ENCODE data around the gene ETV4. TPM values are rescaled to one million over a fixed set of nuclear protein-coding genes. Genes with fewer than 3 reads are reported as not detected.
A peak's percentile ranks its signal among the peaks of the same experiment; 100 is the strongest.

Gene ETV4
- total RNA-seq = 0.65 TPM

DNA sequence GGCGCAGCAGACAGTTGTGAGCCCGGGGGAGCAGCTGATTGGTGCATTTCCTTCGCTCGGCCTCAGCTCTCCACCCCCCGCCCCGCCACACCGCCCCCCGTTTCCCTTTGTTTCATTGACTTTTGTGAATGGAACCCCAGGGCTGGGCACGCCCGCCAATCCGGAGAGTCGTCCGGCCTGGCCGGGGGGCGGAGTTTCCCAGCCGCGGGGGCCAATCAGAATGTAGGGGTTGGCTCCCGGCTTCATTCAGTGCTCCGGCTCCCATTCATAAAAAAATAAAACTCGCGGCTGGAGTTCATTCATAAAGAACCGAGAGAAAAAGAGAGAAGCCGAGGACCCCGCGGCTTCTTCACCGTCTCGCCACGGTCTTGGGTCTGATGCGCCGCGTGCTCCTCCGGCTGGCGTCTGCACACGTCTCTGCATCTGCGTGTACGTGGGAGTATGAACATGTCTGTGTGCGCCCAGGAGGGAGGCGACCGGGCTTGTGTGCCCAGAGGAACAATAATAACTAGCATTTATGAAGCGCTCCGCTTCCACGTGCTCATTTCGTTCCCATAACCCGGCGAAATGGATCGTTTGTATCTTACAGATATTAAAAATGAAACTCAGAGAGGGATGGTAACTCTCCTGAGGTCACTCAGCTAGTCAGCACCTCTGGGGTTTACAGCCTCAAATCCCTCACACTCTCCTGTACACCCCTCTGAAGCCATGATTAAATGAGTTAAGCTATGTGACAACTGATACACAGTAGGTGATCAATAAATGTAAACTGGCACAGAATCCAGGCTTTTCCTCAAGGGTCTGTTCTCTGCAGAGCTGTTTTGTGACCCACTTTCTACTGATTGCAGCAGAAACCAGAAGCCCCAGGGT, at the start of gene ETV4:
TSS of gene ETV4 (minus strand) at position 22 of the 870 bp plus-strand sequence. CDS start 723 bp downstream, outside the sequence.
- DNase-seq (ENCODE audit: low spot score) = peak; percentile 87
- peak; percentile 93 for ATAC-seq

DNA sequence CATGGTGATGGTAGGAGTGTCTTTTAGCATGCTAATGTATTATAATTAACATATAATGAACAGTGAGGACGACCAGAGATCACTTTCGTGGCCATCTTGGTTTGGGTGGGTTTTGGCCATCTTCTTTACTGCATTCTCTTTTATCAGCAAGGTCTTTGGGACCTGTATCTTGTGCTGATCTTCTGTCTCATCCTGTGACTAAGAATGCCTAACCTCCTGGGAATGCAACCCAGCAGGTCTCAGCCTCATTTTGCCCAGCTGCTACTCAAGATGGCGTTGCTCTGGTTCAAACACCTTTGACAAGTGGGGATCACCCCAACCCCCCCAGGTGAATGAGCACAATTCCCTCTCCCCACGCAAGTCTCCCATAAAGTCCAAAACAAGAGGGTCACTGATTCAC, 49.3 kb upstream of the ETV4 start:
- no peak for ATAC-seq
- DNase-seq (ENCODE audit: low spot score) = no peak

DNA sequence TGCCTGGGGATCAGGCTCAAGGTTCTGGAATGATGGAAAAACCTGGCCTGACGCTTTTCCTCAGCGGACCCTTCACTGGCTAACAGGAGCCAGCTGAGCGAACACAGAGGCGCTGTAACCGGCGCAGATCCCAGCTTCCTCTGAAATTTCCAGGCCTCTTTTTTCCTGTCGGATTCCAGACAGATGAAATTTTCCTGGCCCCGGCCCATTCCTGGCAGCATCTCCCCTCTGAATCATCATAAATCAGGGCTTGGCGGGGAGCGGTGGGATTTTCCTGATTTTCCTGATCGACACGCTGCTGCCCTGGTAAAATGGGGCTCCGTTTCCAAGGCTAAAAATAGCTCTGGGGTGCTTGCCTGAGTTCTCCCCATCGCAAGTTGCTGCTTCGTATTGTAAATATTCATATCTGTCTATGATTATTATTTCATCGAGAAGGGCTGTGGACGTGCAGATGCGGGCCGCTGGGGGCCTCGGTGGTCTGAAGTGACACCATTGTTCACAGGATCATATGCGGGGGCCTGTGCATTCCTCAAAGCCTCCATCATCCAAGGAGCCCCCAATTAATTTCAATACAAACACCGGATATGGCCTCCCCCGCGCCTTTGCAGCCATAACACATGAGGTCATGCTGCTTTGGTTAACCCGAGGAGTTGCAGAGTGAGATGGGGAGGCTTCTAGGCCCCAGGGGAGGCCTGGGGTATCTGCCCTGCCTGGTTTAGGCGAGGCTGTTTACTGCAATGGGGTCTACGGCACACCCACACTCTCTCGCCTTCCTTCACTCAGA, 45.8 kb upstream of the ETV4 start:
- peak; percentile 44 for ATAC-seq
- DNase-seq (ENCODE audit: low spot score) = peak; percentile 47

DNA sequence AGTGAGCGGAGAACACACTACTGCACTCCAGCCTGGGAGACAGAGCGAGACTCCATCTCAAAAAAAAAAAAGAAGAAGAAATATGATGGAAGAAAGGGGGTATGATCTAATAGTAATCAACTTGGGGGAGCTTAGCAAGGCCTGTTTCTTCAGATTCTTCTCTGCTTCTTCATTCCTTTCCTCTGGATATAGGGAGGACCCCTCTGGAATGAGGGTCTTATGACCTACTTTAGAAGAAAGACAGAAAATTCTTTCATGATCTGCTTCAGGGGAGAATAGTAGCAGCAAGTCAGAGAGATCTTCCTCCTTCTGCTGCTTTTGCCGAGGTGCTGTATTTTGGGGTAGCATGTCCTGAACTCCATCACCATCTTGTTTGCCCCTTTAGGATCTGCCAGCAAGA, 44.9 kb upstream of the ETV4 start:
- no peak for DNase-seq (ENCODE audit: low spot score)
- ATAC-seq = no peak

DNA sequence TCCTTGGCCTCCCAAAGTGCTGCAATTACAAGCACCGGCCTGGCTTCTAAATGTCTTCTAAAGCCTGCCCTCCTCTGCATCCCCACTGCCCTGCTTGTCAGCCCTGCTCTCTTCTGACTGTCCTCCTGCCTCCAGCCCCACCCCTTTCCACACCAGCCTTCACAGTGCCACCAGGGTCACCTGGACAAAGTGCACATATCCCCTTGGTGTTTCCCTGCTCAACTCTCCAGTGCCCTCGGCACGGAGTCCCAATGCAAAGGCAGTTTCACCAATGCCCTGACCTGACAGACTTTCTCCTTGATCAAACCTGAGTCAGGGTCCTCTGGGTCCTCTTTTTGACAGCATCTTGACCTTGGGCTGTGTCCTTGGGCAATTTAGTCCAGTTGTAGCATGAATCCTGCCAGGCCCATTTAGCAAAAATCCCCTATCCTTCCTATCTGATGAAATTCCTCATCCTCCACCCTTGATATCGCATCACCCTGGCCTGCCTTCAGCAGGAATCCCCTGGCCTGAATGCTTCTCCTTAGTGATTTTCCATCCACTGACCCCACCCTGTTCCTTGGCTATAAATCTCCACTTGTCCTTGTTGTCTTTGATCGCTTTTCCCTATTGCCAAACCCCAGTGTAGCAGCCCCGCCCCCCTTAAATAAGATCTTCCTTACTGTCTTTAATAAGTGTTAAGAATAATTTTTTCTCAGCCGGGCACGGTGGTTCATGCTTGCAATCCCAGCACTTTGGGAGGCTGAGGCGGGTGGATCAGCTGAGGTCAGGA, 42.7 kb upstream of the ETV4 start:
- no peak for ATAC-seq

DNA sequence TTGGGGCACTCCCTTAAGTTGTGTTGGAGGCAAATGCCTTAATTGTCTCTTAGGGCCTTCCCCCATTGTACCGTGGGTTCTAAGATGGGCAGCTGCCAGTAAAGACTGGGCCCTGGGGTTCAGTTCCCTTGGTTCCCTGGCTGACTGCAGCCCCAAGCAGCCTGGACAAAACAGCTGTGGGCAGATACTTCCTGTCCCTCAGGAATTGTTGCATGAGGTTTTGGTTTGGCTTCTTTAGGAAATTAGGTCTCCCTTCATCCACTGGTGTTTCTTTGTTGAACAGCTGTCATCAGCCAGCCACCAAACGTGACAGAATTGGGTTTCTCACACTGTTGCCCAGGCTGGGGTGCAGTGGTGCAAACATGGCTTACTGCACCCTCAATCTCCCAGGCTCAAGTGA, 42.0 kb upstream of the ETV4 start:
- ATAC-seq = no peak
- DNase-seq (ENCODE audit: low spot score) = no peak

More for the DNA sequence above, 42.7 kb upstream of the ETV4 start:
- no peak for DNase-seq (ENCODE audit: low spot score)

DNA sequence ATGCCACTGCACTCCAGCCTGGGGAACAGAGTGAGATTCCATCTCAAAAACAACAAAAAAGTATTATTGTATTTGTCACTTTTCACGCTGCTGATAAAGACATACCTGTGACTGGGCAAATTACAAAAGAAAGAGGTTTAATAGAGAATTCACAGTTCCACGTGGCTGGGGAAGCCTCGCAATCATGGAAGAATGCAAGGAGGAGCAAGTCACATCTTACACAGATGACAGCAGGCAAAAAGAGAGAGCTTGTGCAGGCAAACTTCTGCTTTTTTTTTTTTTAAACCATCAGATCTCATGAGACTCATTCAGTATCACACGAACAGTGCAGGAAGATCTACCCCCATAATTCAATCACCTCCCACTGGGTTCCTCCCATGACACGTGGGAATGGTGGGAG, 41.5 kb upstream of the ETV4 start:
- DNase-seq (ENCODE audit: low spot score) = no peak
- no peak for ATAC-seq

DNA sequence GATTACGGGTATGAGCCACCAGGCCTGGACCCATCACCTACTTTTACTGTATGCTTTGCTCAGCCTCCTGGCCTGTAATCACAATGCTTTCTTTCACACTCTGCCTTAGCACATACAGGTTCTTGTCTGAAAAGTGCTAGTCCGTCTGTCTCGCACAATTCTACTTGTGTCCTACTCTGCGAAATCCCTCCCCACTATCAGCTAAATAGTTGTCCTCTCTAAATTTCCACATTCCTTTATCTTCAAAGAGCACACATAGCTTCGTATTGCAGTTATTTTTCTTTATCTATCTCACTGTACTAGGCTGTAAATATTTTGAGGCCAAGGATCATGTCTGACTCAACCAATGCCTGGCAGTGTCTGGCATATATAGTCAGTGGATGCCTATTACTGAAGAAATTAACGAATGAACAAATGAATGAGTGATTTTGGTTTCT, 38.5 kb upstream of the ETV4 start:
- DNase-seq (ENCODE audit: low spot score) = no peak
- ATAC-seq = no peak

DNA sequence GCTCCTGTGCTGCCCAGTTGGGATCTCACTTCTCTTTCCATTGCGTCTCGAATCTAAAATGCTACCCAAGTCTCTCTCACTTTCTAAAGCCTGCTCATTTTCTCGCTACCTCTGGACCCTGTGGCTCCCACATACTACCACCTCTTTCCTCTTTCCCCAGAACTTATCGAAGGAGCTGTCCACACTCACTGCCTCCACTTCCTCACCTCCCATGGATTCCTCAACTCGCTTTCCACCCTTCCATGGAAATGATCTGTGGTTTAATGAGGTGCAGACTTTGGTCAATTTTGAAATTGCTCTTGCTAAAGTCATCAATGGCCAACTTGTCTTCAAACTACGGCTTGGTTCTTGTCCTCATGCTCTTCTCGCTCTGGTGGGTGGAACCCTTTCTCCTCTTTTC, 37.2 kb upstream of the ETV4 start:
- DNase-seq (ENCODE audit: low spot score) (no peak), ATAC-seq (no peak)

DNA sequence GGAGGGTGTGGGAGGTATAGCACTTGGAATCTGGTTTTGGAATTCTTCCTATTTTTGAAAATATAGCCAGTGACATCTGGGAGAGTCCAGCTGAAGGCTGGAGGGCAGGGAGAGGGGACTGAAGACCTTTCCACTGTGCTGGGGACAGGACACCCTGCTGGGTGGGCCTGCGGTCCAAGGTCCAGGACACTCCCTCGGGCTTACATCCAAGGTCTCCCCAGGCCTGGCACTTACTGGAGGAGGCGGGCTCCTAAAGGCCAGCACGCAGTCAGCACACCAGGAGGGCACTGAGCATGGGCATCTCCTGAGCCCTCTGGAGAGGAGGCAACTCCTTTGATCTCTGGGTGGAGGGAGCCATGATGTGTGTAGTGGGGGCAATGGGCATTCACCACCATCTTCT, 35.5 kb upstream of the ETV4 start:
- peak; percentile 68 for ATAC-seq
- DNase-seq (ENCODE audit: low spot score) = peak; percentile 48

DNA sequence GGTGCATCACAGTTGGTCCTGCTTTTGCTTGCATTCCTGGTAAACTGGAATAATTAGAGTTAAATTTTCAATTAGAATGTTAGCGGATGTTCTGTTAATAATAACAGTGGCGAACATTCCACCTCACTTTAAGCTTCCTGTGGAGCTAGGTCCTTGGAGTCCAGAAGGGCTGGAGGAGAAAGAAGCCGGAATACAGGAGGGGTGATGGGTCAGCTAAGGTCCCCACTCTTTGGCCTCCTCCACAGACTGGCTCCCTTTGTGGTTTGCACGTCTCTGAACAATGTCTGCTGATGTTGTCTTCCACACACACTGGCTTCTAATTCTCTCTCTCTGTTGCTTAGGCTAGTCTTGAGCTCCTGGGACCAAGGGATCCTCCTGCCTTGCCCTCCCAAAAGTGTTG, 35.0 kb upstream of the ETV4 start:
- DNase-seq (ENCODE audit: low spot score) (no peak), ATAC-seq (no peak)

DNA sequence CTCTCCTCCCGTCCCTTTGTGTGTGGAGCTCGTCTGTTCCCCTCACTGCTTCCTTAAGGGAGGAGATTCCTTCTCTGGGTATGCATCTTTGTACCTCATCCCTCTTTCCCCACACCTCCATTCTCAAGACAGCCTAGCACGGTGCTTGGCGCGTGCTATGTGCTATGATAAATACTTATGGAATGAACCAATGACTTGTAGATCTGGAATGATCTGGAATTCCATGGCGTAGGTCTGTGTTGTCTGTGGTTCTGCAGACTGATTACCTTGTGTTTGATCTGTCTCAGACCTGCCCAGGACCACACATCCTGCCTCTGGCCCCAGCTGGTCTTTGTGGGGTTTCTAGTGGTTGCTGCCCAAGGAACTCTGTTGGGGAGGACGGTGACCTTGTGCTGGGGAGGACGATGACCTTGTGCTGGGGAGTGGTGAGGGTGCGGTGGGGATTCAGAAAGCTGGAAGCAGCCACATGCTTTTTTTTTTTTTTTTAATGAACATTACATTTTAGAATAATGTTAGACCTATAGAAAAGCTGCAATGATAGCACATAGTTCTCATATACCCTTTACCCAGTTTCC, 33.5 kb upstream of the ETV4 start:
- no peak for DNase-seq (ENCODE audit: low spot score)
- ATAC-seq = no peak

DNA sequence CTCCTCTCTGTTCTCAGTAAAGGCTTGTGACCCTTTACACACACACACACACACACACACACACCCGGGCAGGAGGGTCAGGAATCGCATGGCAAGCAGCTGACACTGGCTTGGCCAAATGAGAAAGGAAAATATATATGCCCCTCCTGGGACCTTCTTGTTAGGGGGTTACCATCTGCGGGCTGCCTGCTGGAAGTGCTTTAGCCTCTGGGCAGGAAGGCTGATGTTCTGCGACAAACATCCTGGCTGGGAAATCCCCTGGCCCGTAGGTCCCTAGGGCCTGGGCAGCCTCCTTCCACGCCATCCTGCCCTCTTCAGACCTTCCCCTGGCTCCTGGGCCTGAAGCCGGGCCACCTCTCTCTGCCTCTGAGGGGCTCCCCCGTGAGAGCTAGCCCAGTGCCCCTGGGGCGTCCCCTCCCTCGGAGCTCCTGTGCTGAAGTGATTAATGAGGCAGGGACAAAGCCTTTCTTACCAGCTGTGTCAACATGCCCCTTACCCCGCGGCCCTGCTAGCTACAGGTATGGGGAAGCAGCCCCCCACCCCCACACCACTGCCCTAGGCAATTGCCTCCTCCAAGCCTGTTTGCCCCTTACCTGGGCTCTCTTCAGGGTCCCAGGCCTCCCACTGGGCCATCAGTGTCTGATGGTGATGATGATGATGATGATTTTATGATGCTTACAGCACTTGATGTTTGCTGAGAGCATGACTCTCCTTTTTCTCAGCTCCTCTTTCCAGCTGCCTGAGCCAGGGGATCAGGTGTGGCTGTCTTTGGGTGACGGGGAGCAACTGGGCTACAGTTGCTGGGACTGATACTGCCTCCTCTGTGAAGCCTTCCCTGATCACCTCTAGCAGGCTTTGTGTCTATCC, 32.8 kb upstream of the ETV4 start:
- ATAC-seq (no peak), DNase-seq (ENCODE audit: low spot score) (no peak)

DNA sequence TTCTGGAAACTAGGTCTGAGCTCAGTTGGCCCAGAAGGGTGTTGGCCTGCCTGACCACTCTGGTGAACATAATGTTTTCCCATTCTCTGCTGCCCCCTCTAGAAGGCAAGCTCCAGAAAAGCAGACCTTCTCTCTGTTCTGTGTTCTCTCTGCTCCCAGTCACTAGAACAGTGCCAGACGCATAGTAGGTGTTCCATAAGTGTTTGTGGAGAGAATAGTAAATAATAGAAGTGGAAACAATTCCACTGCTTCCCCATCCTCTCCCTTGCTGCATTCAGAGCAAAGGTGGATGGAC, 32.2 kb upstream of the ETV4 start:
- no peak for ATAC-seq
- DNase-seq (ENCODE audit: low spot score) = no peak

DNA sequence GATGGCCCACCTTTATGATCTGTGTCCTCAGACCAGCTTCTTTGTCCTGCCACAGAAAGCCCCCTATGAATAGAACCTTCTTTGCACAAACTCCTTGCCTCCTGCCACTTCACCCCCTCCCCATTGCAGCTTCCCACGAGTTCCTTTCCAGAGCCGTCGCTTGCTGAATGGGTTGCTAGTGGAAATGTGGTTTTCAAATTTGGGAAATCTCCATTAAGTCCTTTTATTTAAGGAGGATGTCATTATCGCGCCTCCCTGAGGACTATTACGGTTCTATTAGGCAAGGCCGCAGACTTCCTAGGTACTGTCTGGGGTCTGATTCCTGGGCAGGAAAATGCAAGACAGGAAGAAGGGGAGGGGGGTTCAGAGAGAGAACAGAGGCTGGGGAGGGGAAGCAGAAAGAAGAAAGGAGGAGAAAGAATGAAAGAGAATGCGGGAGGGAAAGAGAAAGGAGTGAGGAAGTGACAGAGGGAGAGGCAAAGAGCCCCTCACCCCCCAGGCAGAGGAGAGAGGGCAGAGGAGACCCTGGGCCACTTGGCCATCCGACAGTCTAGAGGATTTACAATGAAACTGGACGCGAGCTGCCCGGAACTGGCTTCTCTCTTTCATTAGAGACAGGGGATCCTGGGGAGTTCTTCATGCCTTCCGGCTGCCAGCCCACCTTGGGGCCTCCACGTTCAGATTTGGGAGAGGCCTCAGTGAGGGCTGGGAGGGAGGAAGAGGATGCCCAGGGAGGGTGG, 31.7 kb upstream of the ETV4 start:
- no peak for DNase-seq (ENCODE audit: low spot score)
- no peak for ATAC-seq

DNA sequence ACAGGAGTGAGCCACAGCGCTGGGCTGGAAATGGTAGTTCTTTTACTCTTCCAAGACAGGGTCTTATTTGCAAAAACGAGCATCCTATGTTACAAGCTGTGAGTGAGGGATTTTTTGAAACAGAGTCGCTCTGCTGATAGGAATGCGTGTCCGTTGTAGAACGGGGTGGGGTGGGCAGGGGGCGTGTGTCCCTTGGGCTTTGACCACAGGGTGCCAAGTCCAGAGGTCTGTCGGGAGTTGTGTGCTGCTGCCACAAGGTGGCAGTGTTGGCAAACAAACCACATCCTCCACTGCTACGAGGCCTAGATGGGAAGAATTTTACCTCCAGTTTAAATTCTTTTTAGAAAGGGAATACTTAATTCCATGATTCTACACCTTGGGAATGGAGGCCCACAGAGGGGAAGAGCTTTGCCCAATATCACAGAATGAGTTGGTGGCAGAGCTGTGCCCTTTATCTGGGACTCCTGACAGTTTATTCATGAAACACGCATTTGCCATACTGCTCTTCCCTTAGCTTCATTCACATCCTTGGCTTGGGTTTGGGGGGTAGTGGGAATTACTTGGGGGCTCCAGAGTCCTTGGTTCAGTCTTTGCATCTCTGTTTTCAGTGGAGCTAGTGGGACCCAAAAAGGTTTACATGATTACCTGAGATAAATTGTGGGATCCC, 30.6 kb upstream of the ETV4 start:
- ATAC-seq (peak; percentile 96), DNase-seq (ENCODE audit: low spot score) (peak; percentile 69)

DNA sequence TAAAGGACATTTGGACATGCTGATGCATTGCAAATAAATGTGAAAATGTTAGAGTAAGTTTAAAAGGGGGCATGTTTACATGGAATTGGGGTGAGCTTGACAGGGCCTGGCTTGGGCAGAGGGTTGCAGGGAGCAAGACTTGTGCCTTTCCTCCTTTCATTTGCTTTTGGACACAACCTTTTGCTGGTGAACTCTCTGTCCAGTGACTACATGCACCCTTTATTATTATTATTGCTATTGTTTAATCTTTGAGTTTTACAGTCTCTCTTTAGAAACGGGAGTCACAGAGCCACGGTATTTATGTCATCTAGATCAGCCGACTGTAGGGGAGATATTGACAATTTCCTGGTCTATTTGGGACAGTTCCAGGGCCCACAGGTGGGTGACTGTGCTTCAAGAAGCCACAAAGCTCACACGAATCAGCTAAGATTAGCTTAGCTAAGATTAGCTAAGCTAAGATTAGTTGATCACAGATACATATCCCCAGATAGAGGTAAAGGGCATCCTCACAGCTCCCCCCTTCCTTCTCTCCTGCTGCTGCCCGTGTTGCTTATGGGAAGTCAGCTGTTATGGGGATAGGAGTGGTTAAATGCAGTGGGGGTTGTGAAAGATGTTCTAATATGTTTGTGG, 28.9 kb upstream of the ETV4 start:
- ATAC-seq = no peak
- no peak for DNase-seq (ENCODE audit: low spot score)

DNA sequence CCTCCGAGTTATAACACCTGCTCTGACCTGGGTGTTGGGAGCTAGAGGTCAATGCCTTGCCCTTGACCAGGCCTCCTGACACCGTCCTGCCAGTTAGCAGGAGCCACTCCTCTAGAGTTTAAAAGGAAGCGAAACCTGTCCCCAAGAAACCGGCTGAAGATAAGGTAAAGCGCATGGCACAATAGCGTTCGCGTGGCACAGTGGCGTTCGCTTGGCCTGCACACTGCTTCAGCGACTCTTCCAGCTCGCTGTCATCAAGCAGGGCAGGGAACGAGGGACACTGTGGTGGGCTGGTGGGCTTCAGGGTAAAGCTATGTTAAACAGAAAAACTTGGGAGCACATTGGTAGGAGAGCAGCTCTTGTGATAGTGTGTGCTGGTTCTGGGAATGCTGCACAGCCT, 28.2 kb upstream of the ETV4 start:
- no peak for DNase-seq (ENCODE audit: low spot score)
- ATAC-seq = no peak

All from left lobe of liver (tissue), 2 donors.